CD4-positive, alpha-beta T cell (primary cell): ENCODE results near the gene PRSS12. TPM values are rescaled to one million over a fixed set of nuclear protein-coding genes. Genes with fewer than 3 reads are reported as not detected.

Source experiments
- ATAC-seq: fragments of 200-7000 bp; cut with Tn5 transposase; one replicate; pipeline ENCODE4 v1.10.0; 2022; ENCODE audit warnings: mild to moderate bottlenecking; ENCODE audit not compliant: poor library complexity
- CTCF ChIA-PET: fragments of 350-600 bp; sonication (Branson Sonifier 250); formaldehyde crosslinking; loops from one replicate; lab custom pipeline; 2021; ENCODE audit warnings: antibody characterized with exemption, inconsistent platforms; lab: Charles Lee
- POLR2A ChIA-PET: fragments of 350-600 bp; sonication (Branson Sonifier 250); formaldehyde crosslinking; loops from one replicate; lab custom pipeline; 2021; ENCODE audit warnings: antibody characterized with exemption, inconsistent platforms; lab: Charles Lee
- DNase-seq, 14 experiments: peaks; one replicate each; pipeline ENCODE4 v3.0.0-alpha.2; 2013 to 2020; ENCODE audit warnings: mixed read lengths in 2 of 14
- H3K27ac ChIP-seq, 2 donors: one replicate each; pipeline versions ENCODE4 v1.5.1 to v1.7.0; 2013; ENCODE audit warnings: low read length in 2 of 2, low read depth in 1 of 2, mild to moderate bottlenecking in 1 of 2
- H3K27me3 ChIP-seq, 2 experiments: 1 replicate in 1 of 2; 2 replicates in 1 of 2; pipeline versions ENCODE4 v1.6.1 to v1.7.0; 2013; ENCODE audit warnings: low read length in 2 of 2, control low read depth in 1 of 2, mild to moderate bottlenecking in 1 of 2, moderate library complexity in 1 of 2; ENCODE audit not compliant: insufficient read depth in 2 of 2, control insufficient read depth in 1 of 2
- H3K36me3 ChIP-seq: one replicate; pipeline ENCODE4 v1.6.1; 2013; ENCODE audit warnings: low read length, control low read depth; ENCODE audit not compliant: insufficient read depth
- H3K4me1 ChIP-seq: one replicate; pipeline ENCODE4 v1.6.1; 2013; ENCODE audit warnings: low read length, control low read depth; ENCODE audit not compliant: insufficient read depth
- H3K4me3 ChIP-seq: one replicate; pipeline ENCODE4 v1.5.1; 2013; ENCODE audit warnings: mild to moderate bottlenecking, low read length, moderate library complexity
- H3K9me3 ChIP-seq, 2 experiments: 1 replicate in 1 of 2; 2 replicates in 1 of 2; pipeline versions ENCODE4 v1.6.1 to v1.7.0; 2013; ENCODE audit warnings: low read length in 2 of 2, mild to moderate bottlenecking in 2 of 2, control low read depth in 1 of 2, moderate library complexity in 1 of 2; ENCODE audit not compliant: control insufficient read depth in 1 of 2, insufficient read depth in 1 of 2
- H3K27ac Mint-ChIP-seq: one replicate; pipeline ENCODE4 v1.8.0; 2020; ENCODE audit warnings: mixed read lengths
- H3K27me3 Mint-ChIP-seq: one replicate; pipeline ENCODE4 v1.8.0; 2021; ENCODE audit warnings: mixed read lengths
- H3K36me3 Mint-ChIP-seq: one replicate; pipeline ENCODE4 v1.8.0; 2021; ENCODE audit warnings: low read depth, mixed read lengths
- H3K4me1 Mint-ChIP-seq: one replicate; pipeline ENCODE4 v1.8.0; 2021; ENCODE audit warnings: low read depth, mixed read lengths
- H3K4me3 Mint-ChIP-seq: one replicate; pipeline ENCODE4 v1.8.0; 2020; ENCODE audit warnings: mild to moderate bottlenecking, mixed read lengths
- H3K9me3 Mint-ChIP-seq: one replicate; pipeline ENCODE4 v1.8.0; 2020; ENCODE audit warnings: mixed read lengths
- intact Hi-C, 2 experiments: fragments of 100-400 bp; cut with DNase I in 1 of 2; cut with micrococcal nuclease in 1 of 2; formaldehyde crosslinking; loops; one replicate each; pipeline versions ENCODE4 v1.15.1 to v1.9.0; 2023 to 2025; cut with DNase I, micrococcal nuclease
- total RNA-seq, 174 experiments: library from RNA in 2 of 174; stranded (reverse) in 2 of 174; gene quantifications; one replicate each; pipeline ENCODE4 v1.2.3 and lab custom pipeline; 2021 to 2026
- TF ChIP-seq, protein P1 (sequence below): fragments of 200-600 bp; IDR thresholded peaks from one replicate; pipeline ENCODE4 v1.8.0; 2022; ENCODE audit warnings: antibody characterized with exemption, mild to moderate bottlenecking

The PRSS12 gene
- total RNA-seq, 2 experiments from 2014 or later, result not detected

DNA sequence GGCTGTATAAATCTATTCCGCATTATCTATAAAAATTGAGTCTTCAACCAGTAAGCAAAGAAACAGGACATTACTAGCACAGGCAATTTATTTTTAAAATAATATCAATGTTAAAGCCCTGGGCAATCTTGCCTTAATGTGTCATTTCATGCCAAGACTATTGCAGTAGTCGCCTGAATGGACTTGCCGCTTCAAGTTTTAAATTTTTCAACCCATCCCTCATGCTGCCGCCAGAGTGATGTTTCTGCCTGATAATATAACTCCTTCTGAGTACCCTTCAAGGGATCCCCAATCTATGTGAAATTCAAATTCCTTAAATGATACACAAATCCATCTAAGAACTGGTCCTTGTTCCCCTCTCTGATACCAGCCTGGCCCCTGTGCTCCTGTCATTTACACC, 66.9 kb downstream of the PRSS12 start:
- DNase-seq (no peak), ATAC-seq (no peak)
- peaks cover 4% of the 10 kb centered on the region for H3K4me1 ChIP-seq
- H3K27ac Mint-ChIP-seq, result no peak overlapping the region
- POLR2A ChIA-PET, result no interaction called here
- H3K27me3 Mint-ChIP-seq, result no peaks in the 10 kb centered on the region
- intact Hi-C loops, result no loop called here
- no peaks in the 10 kb centered on the region for H3K27me3 ChIP-seq
- H3K4me1 Mint-ChIP-seq, result peaks cover 29% of the 10 kb centered on the region
- no peaks in the 10 kb centered on the region for H3K9me3 Mint-ChIP-seq
- H3K4me3 Mint-ChIP-seq, result no peak overlapping the region
- H3K36me3 Mint-ChIP-seq, result peaks cover 35% of the 10 kb centered on the region
- peaks cover 17% of the 10 kb centered on the region for H3K36me3 ChIP-seq
- CTCF ChIA-PET, result no interaction called here
- H3K4me3 ChIP-seq, result no peak overlapping the region
- no peak overlapping the region for H3K27ac ChIP-seq
- TF ChIP-seq, protein P1, sequence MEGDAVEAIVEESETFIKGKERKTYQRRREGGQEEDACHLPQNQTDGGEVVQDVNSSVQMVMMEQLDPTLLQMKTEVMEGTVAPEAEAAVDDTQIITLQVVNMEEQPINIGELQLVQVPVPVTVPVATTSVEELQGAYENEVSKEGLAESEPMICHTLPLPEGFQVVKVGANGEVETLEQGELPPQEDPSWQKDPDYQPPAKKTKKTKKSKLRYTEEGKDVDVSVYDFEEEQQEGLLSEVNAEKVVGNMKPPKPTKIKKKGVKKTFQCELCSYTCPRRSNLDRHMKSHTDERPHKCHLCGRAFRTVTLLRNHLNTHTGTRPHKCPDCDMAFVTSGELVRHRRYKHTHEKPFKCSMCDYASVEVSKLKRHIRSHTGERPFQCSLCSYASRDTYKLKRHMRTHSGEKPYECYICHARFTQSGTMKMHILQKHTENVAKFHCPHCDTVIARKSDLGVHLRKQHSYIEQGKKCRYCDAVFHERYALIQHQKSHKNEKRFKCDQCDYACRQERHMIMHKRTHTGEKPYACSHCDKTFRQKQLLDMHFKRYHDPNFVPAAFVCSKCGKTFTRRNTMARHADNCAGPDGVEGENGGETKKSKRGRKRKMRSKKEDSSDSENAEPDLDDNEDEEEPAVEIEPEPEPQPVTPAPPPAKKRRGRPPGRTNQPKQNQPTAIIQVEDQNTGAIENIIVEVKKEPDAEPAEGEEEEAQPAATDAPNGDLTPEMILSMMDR, result no peak
- H3K9me3 ChIP-seq, result no peaks in the 10 kb centered on the region

DNA sequence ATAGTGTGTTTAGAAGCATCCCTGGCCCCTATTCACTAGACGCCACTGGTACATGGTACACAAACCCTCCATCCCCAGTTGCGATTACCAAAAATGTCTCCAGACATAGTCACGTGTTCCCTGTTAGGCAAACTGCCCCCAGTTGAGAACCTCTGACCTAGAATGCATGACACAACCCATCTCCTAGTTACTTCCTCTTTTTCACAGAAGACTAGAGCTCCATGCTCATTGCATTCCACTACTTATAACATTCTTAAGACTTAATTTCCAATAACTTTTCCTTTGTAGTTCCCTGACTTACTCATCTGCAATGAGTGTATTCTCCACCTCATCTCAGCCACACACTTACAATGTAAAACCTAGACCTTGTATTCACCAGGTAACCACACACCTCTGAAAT, 68.6 kb downstream of the PRSS12 start:
- DNase-seq (no peak), ATAC-seq (no peak)
- ChIA-PET POLR2A (no interaction called here), CTCF (no interaction called here)
- H3K9me3 Mint-ChIP-seq, result no peaks in the 10 kb centered on the region
- H3K4me3 Mint-ChIP-seq, result no peak overlapping the region
- peaks cover 46% of the 10 kb centered on the region for H3K4me1 Mint-ChIP-seq
- peak overlapping the region; percentile 10 for H3K27ac Mint-ChIP-seq
- no peaks in the 10 kb centered on the region for H3K27me3 Mint-ChIP-seq
- intact Hi-C loops, result loop anchor here in 1 of 2 experiments (5.0 kb wide), 1 partner anchor 398 kb away; no protein-coding TSS in a partner anchor
- TF ChIP-seq, protein P1, result no peak
- Histone ChIP-seq H3K4me3 (no peak overlapping the region), H3K27ac (no peak overlapping the region), H3K4me1 (peaks cover 12% of the 10 kb centered on the region), H3K9me3 (no peaks in the 10 kb centered on the region), H3K36me3 (peaks cover 28% of the 10 kb centered on the region), H3K27me3 (no peaks in the 10 kb centered on the region)
- peaks cover 50% of the 10 kb centered on the region for H3K36me3 Mint-ChIP-seq

DNA sequence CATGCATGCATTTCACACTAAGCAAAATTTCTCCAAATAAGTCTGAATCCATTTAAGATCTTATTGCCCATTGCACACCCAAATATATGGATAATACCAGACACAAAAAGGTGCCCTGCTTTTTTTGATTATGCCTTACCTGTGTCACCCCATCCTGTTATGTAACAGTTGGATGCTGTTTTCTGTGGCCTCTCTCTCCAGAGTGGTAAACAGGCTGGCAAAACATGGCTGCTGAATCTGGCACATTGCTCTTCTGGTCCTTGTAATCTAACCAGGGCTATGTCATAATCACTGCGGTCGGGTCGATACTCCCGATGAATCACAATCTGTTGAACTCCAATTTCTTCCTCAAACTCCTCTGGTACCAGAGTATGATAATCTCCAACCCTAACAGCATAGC, 70.1 kb downstream of the PRSS12 start:
- DNase-seq (peak in 1 of 14 experiments; percentile 26), ATAC-seq (no peak)
- H3K4me1 ChIP-seq, result peaks cover 15% of the 10 kb centered on the region
- ChIA-PET CTCF (no interaction called here), POLR2A (no interaction called here)
- no peaks in the 10 kb centered on the region for H3K27me3 Mint-ChIP-seq
- H3K36me3 Mint-ChIP-seq, result peaks cover 63% of the 10 kb centered on the region
- peaks cover 28% of the 10 kb centered on the region for H3K36me3 ChIP-seq
- no peaks in the 10 kb centered on the region for H3K9me3 ChIP-seq
- TF ChIP-seq, protein P1, result no peak
- H3K9me3 Mint-ChIP-seq, result no peaks in the 10 kb centered on the region
- no peaks in the 10 kb centered on the region for H3K27me3 ChIP-seq
- no peak overlapping the region for H3K4me3 Mint-ChIP-seq
- peak overlapping the region; percentile 95 for H3K27ac Mint-ChIP-seq
- H3K27ac ChIP-seq, result no peak overlapping the region
- H3K4me3 ChIP-seq, result no peak overlapping the region
- H3K4me1 Mint-ChIP-seq, result peaks cover 60% of the 10 kb centered on the region
- intact Hi-C loops, result loop anchor here in 1 of 2 experiments (5.0 kb wide), 1 partner anchor 400 kb away; no protein-coding TSS in a partner anchor
